Esophagus squamous epithelium (tissue), 5 donors: ENCODE results near the gene NFKB1. TPM values are rescaled to one million over a fixed set of nuclear protein-coding genes. Genes with fewer than 3 reads are reported as not detected.
"Not testable (repeated sequence)": the region's sequence is repeated elsewhere in the genome, so short reads cannot be mapped to it uniquely, and the experiment has no call there.

Experiments
- DNase-seq: peaks from one replicate; lab custom pipeline; 2025; lab: John Stamatoyannopoulos, UW
- H3K27ac ChIP-seq, 4 donors: fragments of 200-600 bp; sonication (generic); one replicate each; pipeline ENCODE4 v1.5.1; 2016 to 2019; ENCODE audit warnings: mild to moderate bottlenecking in 1 of 4
- H3K27me3 ChIP-seq, 4 donors: fragments of 200-600 bp; sonication (generic); 1 replicate in 3 of 4; 2 replicates in 1 of 4; pipeline versions ENCODE4 v1.5.1 to v1.6.0; 2017 to 2021; ENCODE audit warnings: antibody characterized with exemption in 1 of 4
- H3K36me3 ChIP-seq, 3 donors: fragments of 200-600 bp; sonication (generic); one replicate each; pipeline ENCODE4 v1.5.1; 2016 to 2019
- H3K4me1 ChIP-seq, 3 donors: fragments of 200-600 bp; sonication (generic); one replicate each; pipeline ENCODE4 v1.5.1; 2017 to 2019
- H3K4me3 ChIP-seq, 4 donors: fragments of 200-600 bp; sonication (generic); 1 replicate in 3 of 4; 2 replicates in 1 of 4; pipeline ENCODE4 v1.5.1; 2016 to 2019; ENCODE audit warnings: mild to moderate bottlenecking in 2 of 4, moderate library complexity in 1 of 4
- H3K9me3 ChIP-seq, 3 donors: fragments of 200-600 bp; sonication (generic); one replicate each; pipeline ENCODE4 v1.5.1; 2016 to 2019
- CTCF ChIP-seq, 6 experiments: fragments of 450-650 bp in 4 of 6; fragments of 200-600 bp in 2 of 6; sonication (generic) in 2 of 6; IDR thresholded peaks; one replicate each; pipeline ENCODE4 v1.5.1; 2016 to 2019; ENCODE audit warnings: antibody characterized with exemption in 6 of 6, mild to moderate bottlenecking in 4 of 6, moderate library complexity in 4 of 6
- POLR2A ChIP-seq, 4 donors: fragments of 450-650 bp; IDR thresholded peaks; one replicate each; pipeline ENCODE4 v1.6.1; 2017; ENCODE audit warnings: antibody characterized with exemption in 4 of 4, mild to moderate bottlenecking in 4 of 4, moderate library complexity in 3 of 4
- WGBS, 2 donors: methylation state at CpG; one replicate each; pipeline ENCODE4 v1.1.5; 2018; 5-methylcytosine and 5-hydroxymethylcytosine counted together
- intact Hi-C: fragments of 100-400 bp; cut with DNase I; formaldehyde crosslinking; loops from one replicate; pipeline ENCODE4 v1.15.0; 2022
- total RNA-seq, 4 donors: library from RNA; depleted of rRNA; stranded (reverse); fragments of >200 nt; gene quantifications; one replicate each; pipeline ENCODE4 v1.1.0, GENCODE V29; 2016
- donor health status: DM: yes; HTN: yes; CAD: no.

NFKB1 gene
- total RNA-seq, 4 donors from 2014 or later: 33.5 to 47.5 (median 41.4) TPM

GRCh38 chr4:102616636-102617035 is 115.5 kb downstream of the NFKB1 start:
- peaks cover 0 to 26% (median 6%) of the 10 kb centered on the region in 3 donors for H3K4me1 ChIP-seq
- no peak for TF ChIP-seq CTCF (IDR thresholded peaks at IDR 0.05)
- TF ChIP-seq POLR2A (IDR thresholded peaks at IDR 0.05): no peak
- H3K27me3 ChIP-seq: no peaks in the 10 kb centered on the region
- H3K27ac ChIP-seq: peak overlapping the region in 1 of 4 donors; percentile 31
- no peak for DNase-seq
- intact Hi-C loops: loop anchor here (5.0 kb wide), 1 partner anchor 391 kb away; no protein-coding TSS in a partner anchor
- H3K4me3 ChIP-seq: no peak overlapping the region
- WGBS, 2 donors: 50 to 76% methylated on average over 8 to 9 of the region's 9 CpGs
- H3K36me3 ChIP-seq: peaks cover 9 to 59% (median 17%) of the 10 kb centered on the region in 3 donors
- H3K9me3 ChIP-seq: no peaks in the 10 kb centered on the region

GRCh38 chr4:102619021-102619420 is 117.9 kb downstream of the NFKB1 start:
- H3K27me3 ChIP-seq, H3K27ac ChIP-seq, DNase-seq, H3K4me1 ChIP-seq, H3K9me3 ChIP-seq, H3K4me3 ChIP-seq: not testable (repeated sequence)
- intact Hi-C loops: loop anchor here (5.0 kb wide), 1 partner anchor 388 kb away; no protein-coding TSS in a partner anchor
- 43 to 62% methylated on average over 9 of the region's 9 CpGs for WGBS, 2 donors
- H3K36me3 ChIP-seq: peaks cover 0 to 36% (median 17%) of the 10 kb centered on the region in 3 donors

- not testable (repeated sequence) for DNase-seq, H3K27ac ChIP-seq
- intact Hi-C loops: loop anchor here (5.0 to 10.0 kb wide), 2 partner anchors 175 to 387 kb away; no protein-coding TSS in a partner anchor
Observed at GRCh38 chr4:102619776-102620631, 118.8 kb downstream of the NFKB1 start.

GRCh38 chr4:102620697-102621497 is 119.7 kb downstream of the NFKB1 start:
- H3K4me1 ChIP-seq: peaks cover 0 to 7% (median 0%) of the 10 kb centered on the region in 3 donors
- peaks cover 0 to 17% (median 9%) of the 10 kb centered on the region in 3 donors for H3K36me3 ChIP-seq
- intact Hi-C loops: loop anchor here (10.0 kb wide), 1 partner anchor 176 kb away; no protein-coding TSS in a partner anchor
- WGBS, 2 donors: 78 to 79% methylated on average over 8 of the region's 8 CpGs
- H3K27ac ChIP-seq: no peak overlapping the region
- no peaks in the 10 kb centered on the region for H3K27me3 ChIP-seq
- TF ChIP-seq POLR2A (IDR thresholded peaks at IDR 0.05) (no peak), CTCF (IDR thresholded peaks at IDR 0.05) (peak; percentile 19 to 72 (median 49))
- H3K4me3 ChIP-seq: no peak overlapping the region
- DNase-seq: no peak
- no peaks in the 10 kb centered on the region for H3K9me3 ChIP-seq

More at GRCh38 chr4:102619776-102620631, 118.8 kb downstream of the NFKB1 start:
- WGBS, 2 donors: 68 to 85% methylated on average over 3 to 4 of the region's 4 CpGs
- not testable (repeated sequence) for H3K4me1 ChIP-seq, H3K4me3 ChIP-seq, H3K9me3 ChIP-seq, H3K27me3 ChIP-seq
- peaks cover 0 to 26% (median 10%) of the 10 kb centered on the region in 3 donors for H3K36me3 ChIP-seq

- WGBS, 2 donors: 57 to 73% methylated on average over 1 to 5 of the region's 5 CpGs
- no peak for TF ChIP-seq POLR2A (IDR thresholded peaks at IDR 0.05)
- TF ChIP-seq CTCF (IDR thresholded peaks at IDR 0.05): peak in 1 of 6 experiments; percentile 10
- intact Hi-C loops: loop anchor here (10.0 kb wide), 1 partner anchor 179 kb away; no protein-coding TSS in a partner anchor
- H3K4me1 ChIP-seq: peaks cover 0 to 17% (median 0%) of the 10 kb centered on the region in 3 donors
- no peak overlapping the region for H3K27ac ChIP-seq
- no peak for DNase-seq
- H3K9me3 ChIP-seq: no peaks in the 10 kb centered on the region
- H3K4me3 ChIP-seq: no peak overlapping the region
- H3K36me3 ChIP-seq: no peaks in the 10 kb centered on the region
- no peaks in the 10 kb centered on the region for H3K27me3 ChIP-seq
Observed at GRCh38 chr4:102623622-102624021, 122.5 kb downstream of the NFKB1 start.
